ENCODE data around the gene CCDC82. TPM values are rescaled to one million over a fixed set of nuclear protein-coding genes. Genes with fewer than 3 reads are reported as not detected.

The CCDC82 gene
- polyA plus RNA-seq, 1 donor: 29.3 TPM

- H3K36me3 ChIP-seq (ENCODE audit: control insufficient read depth, insufficient read depth, low read length): no peaks in the 10 kb centered on the region
- H3K4me3 ChIP-seq (ENCODE audit: low read length): no peak overlapping the region
- H3K27me3 ChIP-seq (ENCODE audit: control insufficient read depth, insufficient read depth, low read length): no peaks in the 10 kb centered on the region
- peaks cover 19% of the 10 kb centered on the region for H3K4me1 ChIP-seq (ENCODE audit: control insufficient read depth, insufficient read depth, low read length)
- H3K9me3 ChIP-seq (ENCODE audit: control insufficient read depth, low read depth, low read length): no peaks in the 10 kb centered on the region
- no peak for DNase-seq
- no peak overlapping the region for H3K27ac ChIP-seq (ENCODE audit: low read length)
- WGBS (ENCODE audit: insufficient coverage, low lambda C conversion rate): no CpG with 5 or more reads among the region's 4 CpGs
Observed at GRCh38 chr11:96330511-96330859, 59.2 kb downstream of the CCDC82 start.

GRCh38 chr11:96329855-96330510, 59.7 kb downstream of the CCDC82 start:
- Histone ChIP-seq H3K9me3 (ENCODE audit: control insufficient read depth, low read depth, low read length) (no peaks in the 10 kb centered on the region), H3K4me1 (ENCODE audit: control insufficient read depth, insufficient read depth, low read length) (peaks cover 21% of the 10 kb centered on the region), H3K4me3 (ENCODE audit: low read length) (no peak overlapping the region), H3K36me3 (ENCODE audit: control insufficient read depth, insufficient read depth, low read length) (no peaks in the 10 kb centered on the region), H3K27ac (ENCODE audit: low read length) (no peak overlapping the region), H3K27me3 (ENCODE audit: control insufficient read depth, insufficient read depth, low read length) (no peaks in the 10 kb centered on the region)
- WGBS (ENCODE audit: insufficient coverage, low lambda C conversion rate): 100% methylated on average over 1 of the region's 3 CpGs
- no peak for DNase-seq

- no peaks in the 10 kb centered on the region for H3K9me3 ChIP-seq (ENCODE audit: control insufficient read depth, low read depth, low read length)
- H3K27me3 ChIP-seq (ENCODE audit: control insufficient read depth, insufficient read depth, low read length): no peaks in the 10 kb centered on the region
- 83% methylated on average over 1 of the region's 1 CpG for WGBS (ENCODE audit: insufficient coverage, low lambda C conversion rate)
- no peak overlapping the region for H3K27ac ChIP-seq (ENCODE audit: low read length)
- no peaks in the 10 kb centered on the region for H3K36me3 ChIP-seq (ENCODE audit: control insufficient read depth, insufficient read depth, low read length)
- peaks cover 22% of the 10 kb centered on the region for H3K4me1 ChIP-seq (ENCODE audit: control insufficient read depth, insufficient read depth, low read length)
- peak in 1 of 2 donors; percentile 22 for DNase-seq
- H3K4me3 ChIP-seq (ENCODE audit: low read length): no peak overlapping the region
Observed at GRCh38 chr11:96329419-96329818, 60.3 kb downstream of the CCDC82 start.

GRCh38 chr11:96328395-96329010, 61.2 kb downstream of the CCDC82 start:
- H3K27me3 ChIP-seq (ENCODE audit: control insufficient read depth, insufficient read depth, low read length): no peaks in the 10 kb centered on the region
- peaks cover 5% of the 10 kb centered on the region for H3K36me3 ChIP-seq (ENCODE audit: control insufficient read depth, insufficient read depth, low read length)
- H3K4me1 ChIP-seq (ENCODE audit: control insufficient read depth, insufficient read depth, low read length): peaks cover 22% of the 10 kb centered on the region
- peak in 1 of 2 donors; percentile 16 for DNase-seq
- 20% methylated on average over 2 of the region's 8 CpGs for WGBS (ENCODE audit: insufficient coverage, low lambda C conversion rate)
- H3K9me3 ChIP-seq (ENCODE audit: control insufficient read depth, low read depth, low read length): no peaks in the 10 kb centered on the region
- no peak overlapping the region for H3K27ac ChIP-seq (ENCODE audit: low read length)
- no peak overlapping the region for H3K4me3 ChIP-seq (ENCODE audit: low read length)

GRCh38 chr11:96326959-96327358, 62.8 kb downstream of the CCDC82 start:
- Histone ChIP-seq H3K36me3 (ENCODE audit: control insufficient read depth, insufficient read depth, low read length) (peaks cover 5% of the 10 kb centered on the region), H3K27ac (ENCODE audit: low read length) (no peak overlapping the region), H3K27me3 (ENCODE audit: control insufficient read depth, insufficient read depth, low read length) (no peaks in the 10 kb centered on the region), H3K9me3 (ENCODE audit: control insufficient read depth, low read depth, low read length) (no peaks in the 10 kb centered on the region), H3K4me1 (ENCODE audit: control insufficient read depth, insufficient read depth, low read length) (peaks cover 11% of the 10 kb centered on the region), H3K4me3 (ENCODE audit: low read length) (no peak overlapping the region)
- 97% methylated on average over 5 of the region's 7 CpGs for WGBS (ENCODE audit: insufficient coverage, low lambda C conversion rate)
- no peak for DNase-seq

- Histone ChIP-seq H3K27me3 (ENCODE audit: control insufficient read depth, insufficient read depth, low read length) (no peaks in the 10 kb centered on the region), H3K36me3 (ENCODE audit: control insufficient read depth, insufficient read depth, low read length) (peaks cover 5% of the 10 kb centered on the region), H3K9me3 (ENCODE audit: control insufficient read depth, low read depth, low read length) (no peaks in the 10 kb centered on the region), H3K4me1 (ENCODE audit: control insufficient read depth, insufficient read depth, low read length) (peaks cover 7% of the 10 kb centered on the region), H3K27ac (ENCODE audit: low read length) (no peak overlapping the region), H3K4me3 (ENCODE audit: low read length) (no peak overlapping the region)
- no peak for DNase-seq
- WGBS (ENCODE audit: insufficient coverage, low lambda C conversion rate): no CpG with 5 or more reads among the region's 1 CpG
Observed at GRCh38 chr11:96324912-96325311, 64.8 kb downstream of the CCDC82 start.

- no peak for DNase-seq
- Histone ChIP-seq H3K9me3 (ENCODE audit: control insufficient read depth, low read depth, low read length) (no peaks in the 10 kb centered on the region), H3K27me3 (ENCODE audit: control insufficient read depth, insufficient read depth, low read length) (no peaks in the 10 kb centered on the region), H3K4me3 (ENCODE audit: low read length) (no peak overlapping the region), H3K4me1 (ENCODE audit: control insufficient read depth, insufficient read depth, low read length) (peaks cover 3% of the 10 kb centered on the region), H3K27ac (ENCODE audit: low read length) (no peak overlapping the region), H3K36me3 (ENCODE audit: control insufficient read depth, insufficient read depth, low read length) (peaks cover 5% of the 10 kb centered on the region)
- whole genome bisulfite sequencing (ENCODE audit: insufficient coverage, low lambda C conversion rate): no CpG with 5 or more reads among the region's 6 CpGs
Observed at GRCh38 chr11:96323642-96323985, 66.1 kb downstream of the CCDC82 start.

GRCh38 chr11:96322775-96323641, 66.7 kb downstream of the CCDC82 start:
- DNase-seq: no peak
- Histone ChIP-seq H3K36me3 (ENCODE audit: control insufficient read depth, insufficient read depth, low read length) (peaks cover 5% of the 10 kb centered on the region), H3K27me3 (ENCODE audit: control insufficient read depth, insufficient read depth, low read length) (no peaks in the 10 kb centered on the region), H3K9me3 (ENCODE audit: control insufficient read depth, low read depth, low read length) (no peaks in the 10 kb centered on the region), H3K4me3 (ENCODE audit: low read length) (no peak overlapping the region), H3K27ac (ENCODE audit: low read length) (no peak overlapping the region), H3K4me1 (ENCODE audit: control insufficient read depth, insufficient read depth, low read length) (peaks cover 3% of the 10 kb centered on the region)
- WGBS (ENCODE audit: insufficient coverage, low lambda C conversion rate): 91% methylated on average over 5 of the region's 10 CpGs

GRCh38 chr11:96321091-96321490, 68.6 kb downstream of the CCDC82 start:
- no peak overlapping the region for H3K4me3 ChIP-seq (ENCODE audit: low read length)
- no peaks in the 10 kb centered on the region for H3K27me3 ChIP-seq (ENCODE audit: control insufficient read depth, insufficient read depth, low read length)
- H3K4me1 ChIP-seq (ENCODE audit: control insufficient read depth, insufficient read depth, low read length): peaks cover 3% of the 10 kb centered on the region
- 100% methylated on average over 1 of the region's 5 CpGs for WGBS (ENCODE audit: insufficient coverage, low lambda C conversion rate)
- no peak overlapping the region for H3K27ac ChIP-seq (ENCODE audit: low read length)
- peaks cover 7% of the 10 kb centered on the region for H3K36me3 ChIP-seq (ENCODE audit: control insufficient read depth, insufficient read depth, low read length)
- no peaks in the 10 kb centered on the region for H3K9me3 ChIP-seq (ENCODE audit: control insufficient read depth, low read depth, low read length)
- no peak for DNase-seq

GRCh38 chr11:96319898-96320656, 69.6 kb downstream of the CCDC82 start:
- no peaks in the 10 kb centered on the region for H3K27me3 ChIP-seq (ENCODE audit: control insufficient read depth, insufficient read depth, low read length)
- peaks cover 7% of the 10 kb centered on the region for H3K36me3 ChIP-seq (ENCODE audit: control insufficient read depth, insufficient read depth, low read length)
- no peaks in the 10 kb centered on the region for H3K9me3 ChIP-seq (ENCODE audit: control insufficient read depth, low read depth, low read length)
- H3K4me1 ChIP-seq (ENCODE audit: control insufficient read depth, insufficient read depth, low read length): peaks cover 2% of the 10 kb centered on the region
- no peak overlapping the region for H3K27ac ChIP-seq (ENCODE audit: low read length)
- no peak for DNase-seq
- H3K4me3 ChIP-seq (ENCODE audit: low read length): no peak overlapping the region
- WGBS (ENCODE audit: insufficient coverage, low lambda C conversion rate): 100% methylated on average over 1 of the region's 2 CpGs

Measured in large intestine (tissue), 3 donors.